H1 (cell line): ENCODE results near the gene SNX21. TPM values are rescaled to one million over a fixed set of nuclear protein-coding genes. Genes with fewer than 3 reads are reported as not detected.

ENCODE experiments used
- CTCF ChIA-PET: fragments of 300-600 bp; sonication (Branson Sonifier 250); formaldehyde crosslinking; loops from one replicate; lab custom pipeline; 2021; ENCODE audit not compliant: partially characterized antibody; lab: Charles Lee
- POLR2A ChIA-PET: fragments of 300-600 bp; sonication (Branson Sonifier 250); formaldehyde crosslinking; loops from one replicate; lab custom pipeline; 2021; ENCODE audit warnings: inconsistent platforms; ENCODE audit not compliant: partially characterized antibody; lab: Charles Lee
- DNase-seq, 2 experiments: peaks; one replicate each; pipeline versions ENCODE4 v3.0.0 to v3.0.0-alpha.2; 2010 to 2022; ENCODE audit warnings: low spot score in 2 of 2, low read depth in 1 of 2, mixed read lengths in 1 of 2
- FAIRE-seq: peaks from 2 replicates; lab custom pipeline; 2011; peaks lifted over from hg19 to GRCh38; lab: Jason Lieb, UNC
- H2AFZ ChIP-seq: 2 replicates; pipeline ENCODE4 v1.8.1; 2012; ENCODE audit warnings: low read length, inconsistent platforms
- H2AK5ac ChIP-seq: 2 replicates; pipeline ENCODE4 v1.6.1; 2013; ENCODE audit warnings: low read depth, low read length
- H2BK120ac ChIP-seq: replicated peaks from 2 replicates; pipeline ENCODE3; 2013; ENCODE audit warnings: low read depth, low read length, inconsistent platforms
- H2BK12ac ChIP-seq: 2 replicates; pipeline ENCODE4 v1.6.1; 2013; ENCODE audit warnings: low read depth, low read length
- H2BK15ac ChIP-seq: 2 replicates; pipeline ENCODE4 v1.6.1; 2013; ENCODE audit warnings: low read length
- H2BK20ac ChIP-seq: 2 replicates; pipeline ENCODE4 v1.6.1; 2013; ENCODE audit warnings: low read length
- H2BK5ac ChIP-seq: 2 replicates; pipeline ENCODE4 v1.6.1; 2013; ENCODE audit warnings: low read depth, low read length
- H3K14ac ChIP-seq: 2 replicates; pipeline ENCODE4 v1.6.1; 2013; ENCODE audit warnings: inconsistent platforms; ENCODE audit not compliant: insufficient read length
- H3K18ac ChIP-seq: 2 replicates; pipeline ENCODE4 v1.6.1; 2013; ENCODE audit warnings: low read length; ENCODE audit errors: extremely low read depth
- H3K23ac ChIP-seq: 2 replicates; pipeline ENCODE4 v1.6.1; 2013; ENCODE audit warnings: inconsistent platforms; ENCODE audit not compliant: insufficient read length
- H3K23me2 ChIP-seq: 2 replicates; pipeline ENCODE4 v1.6.1; 2013; ENCODE audit warnings: low read depth, low read length
- H3K27ac ChIP-seq: 2 replicates; pipeline ENCODE4 v1.6.1; 2011; ENCODE audit warnings: low read depth, low read length, inconsistent platforms
- H3K27me3 ChIP-seq, 4 experiments: replicated peaks in 1 of 4; 1 replicate in 1 of 4; 2 replicates in 3 of 4; pipeline versions ENCODE4 v1.6.1 to v1.8.1; 2011 to 2013; ENCODE audit warnings: low read length in 3 of 4, mild to moderate bottlenecking in 3 of 4, inconsistent platforms in 2 of 4, mixed read lengths in 2 of 4, moderate library complexity in 1 of 4; ENCODE audit not compliant: control insufficient read depth in 3 of 4, insufficient read depth in 3 of 4; ENCODE audit errors: extremely low read depth in 1 of 4
- H3K36me3 ChIP-seq, 4 experiments: 2 replicates each; pipeline versions ENCODE4 v1.6.1 to v1.8.1; 2011 to 2013; ENCODE audit warnings: mild to moderate bottlenecking in 4 of 4, low read length in 3 of 4, moderate library complexity in 2 of 4, control low read depth in 1 of 4, inconsistent platforms in 1 of 4; ENCODE audit not compliant: insufficient read depth in 4 of 4, control insufficient read depth in 2 of 4
- H3K4ac ChIP-seq: replicated peaks from 2 replicates; pipeline ENCODE3; 2013; ENCODE audit warnings: low read length, low read depth, mixed read lengths, inconsistent platforms; ENCODE audit not compliant: insufficient read length
- H3K4me1 ChIP-seq, 4 experiments: replicated peaks in 1 of 4; 1 replicate in 1 of 4; 2 replicates in 3 of 4; pipeline versions ENCODE4 v1.6.1 to v1.8.1; 2011 to 2013; ENCODE audit warnings: low read length in 3 of 4, inconsistent platforms in 2 of 4, mixed read lengths in 1 of 4; ENCODE audit not compliant: insufficient read depth in 4 of 4, control insufficient read depth in 3 of 4
- H3K4me2 ChIP-seq, 2 experiments: 2 replicates each; pipeline versions ENCODE4 v1.6.1 to v1.8.1; 2011 to 2013; ENCODE audit warnings: low read depth in 2 of 2, low read length in 2 of 2, control low read depth in 1 of 2, inconsistent platforms in 1 of 2, mild to moderate bottlenecking in 1 of 2; ENCODE audit not compliant: insufficient read depth in 1 of 2
- H3K4me3 ChIP-seq, 4 experiments: fragments of 200-600, 300-600 bp in 1 of 4; sonication (generic), shearing (Covaris generic), sonication (Bioruptor Twin) in 1 of 4; 2 replicates each; pipeline versions ENCODE4 v1.5.1 to v1.8.1; 2011 to 2016; ENCODE audit warnings: low read length in 4 of 4, low read depth in 3 of 4, control low read depth in 2 of 4, inconsistent platforms in 2 of 4, mild to moderate bottlenecking in 2 of 4, mixed read lengths in 1 of 4, moderate library complexity in 1 of 4; ENCODE audit not compliant: insufficient read depth in 2 of 4; ENCODE audit errors: extremely low read depth in 1 of 4
- H3K56ac ChIP-seq: replicated peaks from 2 replicates; pipeline ENCODE3; 2013; ENCODE audit warnings: low read depth, mild to moderate bottlenecking, mixed read lengths, low read length, inconsistent platforms; ENCODE audit not compliant: insufficient read length
- H3K79me1 ChIP-seq: 2 replicates; pipeline ENCODE4 v1.6.1; 2013; ENCODE audit warnings: low read depth, low read length, control low read depth
- H3K79me2 ChIP-seq, 2 experiments: 2 replicates each; pipeline versions ENCODE4 v1.6.1 to v1.8.1; 2012 to 2013; ENCODE audit warnings: low read length in 2 of 2, mild to moderate bottlenecking in 2 of 2, inconsistent platforms in 1 of 2; ENCODE audit not compliant: insufficient read depth in 2 of 2, control insufficient read depth in 1 of 2
- H3K9ac ChIP-seq, 4 experiments: replicated peaks in 1 of 4; 1 replicate in 1 of 4; 2 replicates in 3 of 4; pipeline versions ENCODE4 v1.6.1 to v1.8.1; 2011 to 2013; ENCODE audit warnings: low read depth in 3 of 4, low read length in 3 of 4, control low read depth in 2 of 4, mild to moderate bottlenecking in 2 of 4, moderate library complexity in 2 of 4, inconsistent platforms in 1 of 4; ENCODE audit errors: extremely low read depth in 1 of 4
- H3K9me3 ChIP-seq, 2 experiments: 2 replicates each; pipeline versions ENCODE4 v1.6.1 to v1.8.1; 2012 to 2013; ENCODE audit warnings: mild to moderate bottlenecking in 2 of 2, moderate library complexity in 2 of 2, control low read depth in 1 of 2, inconsistent platforms in 1 of 2, low read depth in 1 of 2, low read length in 1 of 2, mixed read lengths in 1 of 2; ENCODE audit not compliant: insufficient read depth in 2 of 2
- H4K20me1 ChIP-seq, 2 experiments: replicated peaks in 1 of 2; 2 replicates each; pipeline versions ENCODE3 to v1.8.1; 2011 to 2013; ENCODE audit warnings: inconsistent platforms in 2 of 2, low read length in 2 of 2, mild to moderate bottlenecking in 1 of 2; ENCODE audit not compliant: insufficient read depth in 2 of 2, control insufficient read depth in 1 of 2
- H4K5ac ChIP-seq: 2 replicates; pipeline ENCODE4 v1.6.1; 2013; ENCODE audit warnings: low read length, low read depth, mixed read lengths, inconsistent platforms; ENCODE audit not compliant: insufficient read length
- H4K8ac ChIP-seq: 2 replicates; pipeline ENCODE4 v1.8.0; 2013; ENCODE audit warnings: mild to moderate bottlenecking, moderate library complexity, low read length, inconsistent platforms; ENCODE audit not compliant: insufficient read depth; ENCODE audit errors: extremely low read depth
- H4K91ac ChIP-seq: replicated peaks from 2 replicates; pipeline ENCODE3; 2013; ENCODE audit warnings: low read length, mixed read lengths, inconsistent platforms; ENCODE audit not compliant: insufficient read length
- whole genome bisulfite sequencing, 2 experiments: shearing (Covaris generic) in 1 of 2; methylation state at CpG; one replicate each; pipeline versions ENCODE4 v1.1.6 to v1.1.7; 2013 to 2015; ENCODE audit warnings: low lambda C conversion rate in 2 of 2, mixed read lengths in 2 of 2, inconsistent platforms in 1 of 2, low coverage in 1 of 2, missing lambda C conversion rate in 1 of 2; ENCODE audit not compliant: insufficient replicate concordance in 2 of 2, insufficient coverage in 1 of 2, insufficient read length in 1 of 2; ENCODE audit errors: extremely low coverage in 1 of 2, missing lambda C conversion rate in 1 of 2; 5-methylcytosine and 5-hydroxymethylcytosine counted together
- polyA plus RNA-seq, 7 experiments: library from polyadenylated mRNA; depleted of rRNA in 3 of 7; stranded (reverse) in 5 of 7; unstranded in 2 of 7; fragments of >200 nt in 5 of 7; fragments of 200-250 nt in 2 of 7; gene quantifications; 1 replicate in 5 of 7; 2 replicates in 1 of 7; 4 replicates in 1 of 7; pipeline versions ENCODE4 v1.2.1 to v1.2.3, GENCODE V29; 2011 to 2013; ENCODE audit warnings: missing spikeins in 2 of 7, mixed read lengths in 2 of 7
- total RNA-seq: library from RNA; stranded (reverse); fragmentation: NEBNext Ultra II Directional; extraction: Animal tissue kit (Norgen Biotek cat#: 25700); gene quantifications from 2 replicates; pipeline ENCODE4 v1.2.1, GENCODE V29; 2021

The SNX21 gene
- total and polyA plus RNA-seq, 2 of the 8 experiments (the other 6 are each of a cell fraction or from before 2014, with no cell fraction given), result 15.8 to 16.8 TPM

DNA sequence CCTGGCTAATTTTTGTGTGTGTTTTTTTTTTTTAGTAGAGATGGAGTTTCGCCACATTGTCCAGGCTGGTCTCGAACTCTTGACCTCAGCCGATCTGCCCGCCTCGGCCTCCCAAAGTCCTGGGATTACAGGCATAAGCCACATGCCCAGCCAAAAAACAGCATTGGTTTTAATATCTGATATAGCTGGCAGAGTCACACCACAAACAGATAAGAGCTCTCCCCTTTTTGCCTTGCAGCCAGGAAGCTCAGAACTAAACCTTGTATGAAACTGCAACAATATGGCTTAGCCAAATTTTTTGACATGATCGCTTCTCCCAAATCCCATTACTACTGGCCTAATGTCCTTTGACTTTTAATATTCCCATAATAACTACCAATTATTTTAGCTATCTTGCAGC is 18.7 kb downstream of the SNX21 start:
- no peak overlapping the region for H3K14ac ChIP-seq
- H4K8ac ChIP-seq, result no peak overlapping the region
- H3K18ac ChIP-seq, result no peak overlapping the region
- H2BK15ac ChIP-seq, result no peak overlapping the region
- no peak overlapping the region for H3K23ac ChIP-seq
- no peak for FAIRE-seq
- H3K9ac ChIP-seq, result no peak overlapping the region
- WGBS, 2 experiments, result 89% methylated on average over 5 of the region's 6 CpGs; no CpG with 5 or more reads in 1 of the 2 experiments
- H3K9me3 ChIP-seq, result no peaks in the 10 kb centered on the region
- peak overlapping the region; percentile 87; the same call in 1 of the 2 replicates for H2BK5ac ChIP-seq
- H3K4ac ChIP-seq, result peak overlapping the region; percentile 45
- peak overlapping the region; percentile 59 for H2BK120ac ChIP-seq
- H3K79me1 ChIP-seq, result no peaks in the 10 kb centered on the region; the same call in 1 of the 2 replicates
- peak overlapping the region; percentile 90 for H2BK12ac ChIP-seq
- H3K27me3 ChIP-seq, result no peaks in the 10 kb centered on the region
- no peak overlapping the region; a peak in 1 of 4 replicates for H3K4me2 ChIP-seq
- no peak overlapping the region for H3K56ac ChIP-seq
- peaks cover 4 to 16% (median 12%) of the 10 kb centered on the region in 4 experiments for H3K4me1 ChIP-seq
- no peak for DNase-seq
- no peak overlapping the region for H4K5ac ChIP-seq
- no peak overlapping the region for H3K4me3 ChIP-seq
- no peak overlapping the region for H3K27ac ChIP-seq
- H3K23me2 ChIP-seq, result peaks cover 4% of the 10 kb centered on the region; the same call in 1 of the 2 replicates
- no peaks in the 10 kb centered on the region for H4K20me1 ChIP-seq
- H3K36me3 ChIP-seq, result peaks cover 0 to 22% (median 0%) of the 10 kb centered on the region in 4 experiments; a peak in 3 of 8 replicates
- no peak overlapping the region for H4K91ac ChIP-seq
- POLR2A ChIA-PET, result interaction anchor here (1.1 to 9.9 kb wide), 11 partner anchors 12 to 101 kb away, joined by 3 to 178 read pairs (median 4); partner anchors contain the start of genes PCIF1, SNX21 and ZSWIM1
- CTCF ChIA-PET, result interaction anchor here (1.1 to 1.9 kb wide), 5 partner anchors 12 to 53 kb away, joined by 3 to 8 read pairs (median 5); no protein-coding TSS in a partner anchor
- peak overlapping the region; percentile 48; the same call in 1 of the 2 replicates for H2BK20ac ChIP-seq
- H2AFZ ChIP-seq, result no peak overlapping the region
- H2AK5ac ChIP-seq, result no peak overlapping the region
- H3K79me2 ChIP-seq, result peaks cover 0 to 23% of the 10 kb centered on the region in 2 experiments; a peak in 2 of 4 replicates
